Measurements from ENCODE around the gene ABLIM3. TPM values are rescaled to one million over a fixed set of nuclear protein-coding genes. Genes with fewer than 3 reads are reported as not detected.
A peak's percentile ranks its signal among the peaks of the same experiment; 100 is the strongest.

The ABLIM3 gene
- total RNA-seq, 4 donors from 2014 or later: 2.6 to 49.5 (median 6.9) TPM

GRCh38 chr5:149127394-149127955 lies 13.8 kb upstream of the ABLIM3 start:
- TF ChIP-seq POLR2A (IDR thresholded peaks at IDR 0.05) (no peak), CTCF (IDR thresholded peaks at IDR 0.05) (no peak)
- no peak for DNase-seq
- intact Hi-C loops (cut with DNase I; ENCODE audit: low total_unique reads): no loop called here
- Histone ChIP-seq H3K36me3 (no peaks in the 10 kb centered on the region), H3K9me3 (no peaks in the 10 kb centered on the region), H3K4me1 (no peaks in the 10 kb centered on the region), H3K4me3 (no peak overlapping the region), H3K27me3 (no peaks in the 10 kb centered on the region), H3K27ac (no peak overlapping the region)

- no peak for TF ChIP-seq POLR2A (IDR thresholded peaks at IDR 0.05)
- TF ChIP-seq CTCF (IDR thresholded peaks at IDR 0.05): peak in 3 of 4 experiments; percentile 28 to 39 (median 29)
- Histone ChIP-seq H3K4me3 (no peak overlapping the region), H3K9me3 (no peaks in the 10 kb centered on the region), H3K4me1 (no peaks in the 10 kb centered on the region), H3K27ac (no peak overlapping the region), H3K36me3 (no peaks in the 10 kb centered on the region), H3K27me3 (no peaks in the 10 kb centered on the region)
- intact Hi-C loops (cut with DNase I; ENCODE audit: low total_unique reads): no loop called here
- DNase-seq: no peak
Observed at GRCh38 chr5:149128023-149128875, 13.0 kb upstream of the ABLIM3 start.

GRCh38 chr5:149129181-149129580 lies 12.1 kb upstream of the ABLIM3 start:
- Histone ChIP-seq H3K27me3 (no peaks in the 10 kb centered on the region), H3K9me3 (no peaks in the 10 kb centered on the region), H3K4me1 (no peaks in the 10 kb centered on the region), H3K27ac (no peak overlapping the region), H3K4me3 (no peak overlapping the region), H3K36me3 (no peaks in the 10 kb centered on the region)
- TF ChIP-seq CTCF (IDR thresholded peaks at IDR 0.05): no peak
- no peak for TF ChIP-seq POLR2A (IDR thresholded peaks at IDR 0.05)
- DNase-seq: no peak
- intact Hi-C loops (cut with DNase I; ENCODE audit: low total_unique reads): no loop called here

- Histone ChIP-seq H3K27ac (no peak overlapping the region), H3K27me3 (no peaks in the 10 kb centered on the region), H3K36me3 (no peaks in the 10 kb centered on the region), H3K4me1 (no peaks in the 10 kb centered on the region), H3K4me3 (no peak overlapping the region), H3K9me3 (no peaks in the 10 kb centered on the region)
- intact Hi-C loops (cut with DNase I; ENCODE audit: low total_unique reads): no loop called here
- TF ChIP-seq POLR2A (IDR thresholded peaks at IDR 0.05) (no peak), CTCF (IDR thresholded peaks at IDR 0.05) (peak in 1 of 4 experiments; percentile 45)
- no peak for DNase-seq
Observed at GRCh38 chr5:149130121-149130914, 11.0 kb upstream of the ABLIM3 start.
